C4-2B (cell line): ENCODE results near the gene C1RL.

Experiments
- CTCF ChIP-seq: fragments of 450-650 bp; conservative IDR thresholded peaks from 2 replicates; pipeline ENCODE4 v1.5.1; 2017; ENCODE audit warnings: mild to moderate bottlenecking
- ZFX ChIP-seq: fragments of 450-650 bp; IDR thresholded peaks from 2 replicates; pipeline ENCODE4 v1.6.1; 2017

- TF ChIP-seq CTCF, result no peak
- no peak for TF ChIP-seq ZFX
Observed at GRCh38 chr12:7154042-7154441, 45.0 kb upstream of the C1RL start.
